LNCaP clone FGC (cell line): ENCODE results near the gene SLC15A2.
"Not testable (repeated sequence)": the region's sequence is repeated elsewhere in the genome, so short reads cannot be mapped to it uniquely, and the experiment has no call there.

ENCODE experiments used
- DNase-seq: peaks from one replicate; pipeline ENCODE4 v3.0.0-alpha.2; 2011; ENCODE audit warnings: low read depth
- H3K4me3 ChIP-seq: 2 replicates; pipeline ENCODE4 v1.5.1; 2011; ENCODE audit warnings: mild to moderate bottlenecking, low read depth, low read length, control low read depth
- TF ChIP-seq, protein P1 (sequence below): IDR thresholded peaks from 2 replicates; pipeline ENCODE4 v1.5.1; 2012; ENCODE audit warnings: mild to moderate bottlenecking; ENCODE audit not compliant: control insufficient read depth, insufficient read depth; ENCODE audit errors: extremely low read depth

The SLC15A2 gene

DNA sequence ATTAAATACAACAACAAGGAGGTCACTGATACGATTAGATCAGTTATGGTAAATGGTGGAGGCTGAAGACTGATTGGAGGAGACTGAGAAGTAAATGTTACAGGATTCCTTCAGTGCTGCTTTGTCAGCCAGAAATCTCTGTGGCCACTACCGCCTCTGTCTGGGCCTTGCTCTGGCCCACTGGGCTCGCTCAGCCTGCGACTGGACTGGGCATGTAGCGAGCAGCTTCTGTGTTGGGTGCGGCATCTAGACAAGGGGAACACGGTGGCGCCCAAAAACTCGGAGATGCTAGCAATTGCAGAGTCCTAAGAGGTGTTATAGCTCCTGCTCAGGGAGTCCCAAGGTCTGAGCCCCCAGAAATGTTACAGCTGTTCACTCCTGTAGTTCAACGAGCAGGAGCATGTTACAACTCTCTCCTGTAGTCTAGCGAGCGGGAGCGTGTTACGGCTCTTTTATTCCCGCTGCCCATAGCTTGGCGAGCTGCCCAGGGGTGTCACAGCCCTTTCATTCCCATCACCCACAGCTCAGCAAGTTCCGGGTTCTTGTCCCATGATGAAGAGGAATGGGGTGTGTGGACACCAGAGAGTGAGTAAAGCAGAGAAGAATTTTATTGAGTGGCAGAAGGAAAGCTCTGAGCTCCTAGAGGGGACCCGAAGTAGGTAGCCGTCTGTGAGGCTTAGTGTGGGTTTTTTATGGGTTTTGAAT is 24.7 kb downstream of the SLC15A2 start:
- DNase-seq = no peak
- TF ChIP-seq, protein P1, sequence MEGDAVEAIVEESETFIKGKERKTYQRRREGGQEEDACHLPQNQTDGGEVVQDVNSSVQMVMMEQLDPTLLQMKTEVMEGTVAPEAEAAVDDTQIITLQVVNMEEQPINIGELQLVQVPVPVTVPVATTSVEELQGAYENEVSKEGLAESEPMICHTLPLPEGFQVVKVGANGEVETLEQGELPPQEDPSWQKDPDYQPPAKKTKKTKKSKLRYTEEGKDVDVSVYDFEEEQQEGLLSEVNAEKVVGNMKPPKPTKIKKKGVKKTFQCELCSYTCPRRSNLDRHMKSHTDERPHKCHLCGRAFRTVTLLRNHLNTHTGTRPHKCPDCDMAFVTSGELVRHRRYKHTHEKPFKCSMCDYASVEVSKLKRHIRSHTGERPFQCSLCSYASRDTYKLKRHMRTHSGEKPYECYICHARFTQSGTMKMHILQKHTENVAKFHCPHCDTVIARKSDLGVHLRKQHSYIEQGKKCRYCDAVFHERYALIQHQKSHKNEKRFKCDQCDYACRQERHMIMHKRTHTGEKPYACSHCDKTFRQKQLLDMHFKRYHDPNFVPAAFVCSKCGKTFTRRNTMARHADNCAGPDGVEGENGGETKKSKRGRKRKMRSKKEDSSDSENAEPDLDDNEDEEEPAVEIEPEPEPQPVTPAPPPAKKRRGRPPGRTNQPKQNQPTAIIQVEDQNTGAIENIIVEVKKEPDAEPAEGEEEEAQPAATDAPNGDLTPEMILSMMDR = no peak

DNA sequence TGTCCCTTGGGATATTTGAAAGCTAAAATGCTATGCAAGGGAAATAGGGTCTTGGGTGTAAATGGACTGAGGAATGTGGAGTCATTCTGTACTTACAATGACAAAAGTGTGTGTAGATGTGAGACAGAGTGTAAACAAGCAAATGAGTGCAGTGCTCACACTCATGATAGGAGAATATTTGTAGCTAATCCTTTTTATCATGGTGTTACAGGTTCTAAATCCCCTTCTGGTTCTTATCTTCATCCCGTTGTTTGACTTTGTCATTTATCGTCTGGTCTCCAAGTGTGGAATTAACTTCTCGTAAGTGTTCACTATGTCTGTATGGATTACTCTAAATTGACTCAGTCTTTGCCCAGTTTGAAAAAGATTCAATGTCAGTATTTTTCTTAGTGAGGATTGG is 30.5 kb downstream of the SLC15A2 start:
- TF ChIP-seq, protein P1 = no peak
- DNase-seq = no peak
- H3K4me3 ChIP-seq = no peak overlapping the region

More for the DNA sequence above, 24.7 kb downstream of the SLC15A2 start:
- H3K4me3 ChIP-seq = no peak overlapping the region

DNA sequence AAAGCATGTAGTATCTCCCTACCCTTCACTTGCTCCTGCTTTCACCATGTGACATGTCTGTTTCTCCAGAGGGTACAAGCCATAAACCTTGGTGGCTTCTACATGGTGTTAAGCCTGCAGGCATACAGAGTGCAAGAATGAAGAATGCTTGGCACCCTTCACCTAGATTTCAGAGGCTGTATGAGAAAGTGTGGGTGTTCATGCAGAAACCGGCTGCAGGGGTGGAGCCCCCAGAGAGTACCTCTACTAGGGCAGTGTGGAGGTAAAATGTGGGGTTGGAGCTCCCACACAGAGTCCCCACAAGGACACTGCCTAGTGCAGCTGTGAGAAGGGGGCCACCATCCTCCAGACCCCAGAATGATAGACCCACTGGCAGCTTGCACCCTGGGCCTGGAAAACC is 32.2 kb downstream of the SLC15A2 start:
- H3K4me3 ChIP-seq = no peak overlapping the region
- TF ChIP-seq, protein P1 = no peak
- DNase-seq = no peak

DNA sequence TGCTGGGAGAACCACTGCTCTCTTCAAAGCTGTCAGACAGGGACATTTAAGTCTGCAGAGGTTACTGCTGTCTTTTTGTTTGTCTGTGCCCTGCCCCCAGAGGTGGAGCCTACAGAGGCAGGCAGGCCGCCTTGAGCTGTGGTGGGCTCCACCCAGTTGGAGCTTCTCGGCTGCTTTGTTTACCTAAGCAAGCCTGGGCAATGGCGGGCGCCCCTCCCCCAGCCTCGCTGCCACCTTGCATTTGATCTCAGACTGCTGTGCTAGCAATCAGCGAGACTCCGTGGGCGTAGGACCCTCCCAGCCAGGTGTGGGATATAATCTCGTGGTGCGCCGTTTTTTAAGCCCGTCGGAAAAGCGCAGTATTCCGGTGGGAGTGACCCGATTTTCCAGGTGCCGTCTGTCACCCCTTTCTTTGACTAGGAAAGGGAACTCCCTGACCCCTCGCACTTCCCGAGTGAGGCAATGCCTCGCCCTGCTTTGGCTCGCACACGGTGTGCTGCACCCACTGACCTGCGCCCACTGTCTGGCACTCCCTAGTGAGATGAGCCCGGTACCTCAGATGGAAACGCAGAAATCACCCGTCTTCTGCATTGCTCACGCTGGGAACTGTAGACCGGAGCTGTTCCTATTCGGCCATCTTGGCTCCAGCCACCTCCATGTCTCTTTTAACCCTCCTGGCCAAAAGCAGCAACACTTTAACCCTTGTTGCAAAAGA is 44.1 kb downstream of the SLC15A2 start:
- not testable (repeated sequence) for DNase-seq, H3K4me3 ChIP-seq

DNA sequence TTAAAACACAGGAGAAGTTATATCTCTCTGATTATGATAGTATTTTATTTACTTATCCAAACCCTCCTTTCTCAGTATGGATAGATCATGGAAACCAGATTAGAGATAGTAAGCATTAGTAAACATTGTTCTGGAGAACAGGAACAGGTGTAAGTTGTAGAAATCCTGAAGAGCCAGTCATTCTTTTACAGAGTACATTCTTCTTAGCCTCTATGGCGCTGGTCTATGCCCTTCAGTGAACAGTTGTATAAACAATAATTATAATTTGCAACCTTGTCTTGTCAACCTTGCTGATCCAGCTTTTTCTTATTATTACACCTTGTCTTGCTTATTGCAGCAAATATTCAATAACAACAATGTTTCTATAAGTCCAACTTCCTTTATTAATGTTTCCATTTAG is 47.4 kb downstream of the SLC15A2 start:
- no peak overlapping the region for H3K4me3 ChIP-seq
- no peak for DNase-seq
- TF ChIP-seq, protein P1 = no peak

DNA sequence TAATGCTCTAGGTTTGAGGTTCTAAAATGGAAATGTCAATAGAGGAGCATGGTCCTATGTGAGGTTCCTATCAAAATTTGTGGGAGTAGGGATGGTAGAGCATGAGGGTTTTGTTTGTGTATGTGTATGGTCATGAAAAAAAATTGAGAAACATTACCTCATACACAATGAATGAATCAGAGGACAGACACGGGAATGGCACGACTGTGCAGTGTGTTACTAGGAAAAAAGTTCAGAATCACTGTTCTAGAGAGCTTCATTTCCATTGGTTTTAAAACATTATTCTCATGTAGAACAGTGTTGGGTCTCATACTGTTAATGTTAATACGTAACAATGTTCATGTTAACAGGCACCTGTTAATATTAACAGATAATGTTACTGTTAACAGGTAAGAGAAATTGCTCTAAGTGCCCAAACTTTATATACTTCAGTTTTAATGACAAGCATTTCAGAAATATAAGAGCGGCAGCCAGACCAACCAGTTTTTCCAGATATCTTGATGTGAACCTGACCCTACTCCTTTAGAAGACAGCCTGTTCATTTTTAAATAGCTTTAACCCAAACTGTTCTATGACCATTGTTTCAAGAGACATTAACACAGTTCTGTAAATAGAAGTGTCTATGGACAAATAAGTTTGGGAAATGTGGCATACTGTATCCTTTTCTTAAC is 48.0 kb downstream of the SLC15A2 start:
- no peak overlapping the region for H3K4me3 ChIP-seq
- TF ChIP-seq, protein P1 = no peak

DNA sequence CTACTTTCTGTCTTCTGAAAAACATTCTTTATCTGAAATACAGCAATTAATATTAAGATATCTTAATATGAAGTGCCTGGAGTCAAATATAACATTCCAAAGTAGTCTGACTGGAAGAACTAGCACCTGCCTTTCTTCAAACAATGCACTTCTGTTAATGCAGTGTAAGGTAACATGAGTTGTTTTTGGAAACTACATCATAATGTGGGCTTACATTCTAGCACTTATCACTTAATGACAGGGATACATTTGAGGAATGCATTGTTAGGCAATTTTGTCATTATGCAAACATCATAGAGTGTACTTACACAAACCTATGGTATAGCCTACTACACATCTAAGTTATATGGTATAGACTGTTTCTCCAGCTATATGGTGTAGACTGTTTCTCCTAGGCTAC is 49.2 kb downstream of the SLC15A2 start:
- peak; percentile 21 for DNase-seq
- TF ChIP-seq, protein P1 = no peak
- no peak overlapping the region for H3K4me3 ChIP-seq

More for the DNA sequence above, 48.0 kb downstream of the SLC15A2 start:
- DNase-seq = peak; percentile 67
